ENCODE measurements around the gene GLCE.
"Not testable (repeated sequence)": the region's sequence is repeated elsewhere in the genome, so short reads cannot be mapped to it uniquely, and the experiment has no call there.

GLCE gene

DNA sequence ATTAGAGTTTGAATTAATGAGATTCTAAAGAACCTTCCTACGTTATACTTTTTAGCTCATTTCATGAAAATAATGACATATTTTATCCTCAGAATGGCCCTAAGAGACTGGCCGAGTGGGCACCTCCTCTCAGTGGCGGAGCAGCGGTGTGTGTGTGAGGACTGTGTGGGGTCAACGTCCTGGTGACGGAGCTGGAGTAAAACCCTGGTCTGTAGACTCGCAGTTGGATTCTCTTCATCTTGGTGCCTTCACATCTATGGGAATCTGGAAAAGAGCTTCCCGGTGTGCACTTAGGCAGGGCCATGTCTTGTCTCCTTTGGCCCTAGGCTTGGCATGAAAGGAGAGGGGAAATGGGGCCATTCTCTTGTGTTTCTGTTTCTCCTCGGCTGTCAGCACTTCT lies 116.9 kb downstream of the GLCE start:
- DNase-seq: no peak

GRCh38 chr15:69279636-69280035 lies 119.2 kb downstream of the GLCE start:
- no peak for DNase-seq

DNA sequence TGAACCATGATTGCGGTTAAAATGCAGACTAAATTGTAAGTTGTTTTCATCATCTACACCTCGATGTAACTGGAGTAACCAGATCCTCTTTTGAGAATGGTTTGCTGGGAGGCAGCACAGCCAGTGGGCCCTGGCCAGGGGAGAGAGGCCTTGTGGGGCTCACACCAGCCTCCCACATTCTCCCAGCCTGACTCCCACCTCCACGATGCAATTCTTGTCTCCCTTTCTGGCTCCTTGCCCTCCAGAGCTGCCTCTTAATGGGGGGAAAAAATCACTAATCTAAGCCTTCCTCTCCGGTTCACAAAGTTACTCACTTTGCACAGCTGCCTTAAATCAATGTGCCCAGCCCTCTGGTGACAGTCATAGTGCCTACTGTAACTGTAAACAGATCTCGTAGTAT lies 120.3 kb downstream of the GLCE start:
- DNase-seq: no peak

GRCh38 chr15:69282104-69282743 lies 121.8 kb downstream of the GLCE start:
- DNase-seq: no peak

DNA sequence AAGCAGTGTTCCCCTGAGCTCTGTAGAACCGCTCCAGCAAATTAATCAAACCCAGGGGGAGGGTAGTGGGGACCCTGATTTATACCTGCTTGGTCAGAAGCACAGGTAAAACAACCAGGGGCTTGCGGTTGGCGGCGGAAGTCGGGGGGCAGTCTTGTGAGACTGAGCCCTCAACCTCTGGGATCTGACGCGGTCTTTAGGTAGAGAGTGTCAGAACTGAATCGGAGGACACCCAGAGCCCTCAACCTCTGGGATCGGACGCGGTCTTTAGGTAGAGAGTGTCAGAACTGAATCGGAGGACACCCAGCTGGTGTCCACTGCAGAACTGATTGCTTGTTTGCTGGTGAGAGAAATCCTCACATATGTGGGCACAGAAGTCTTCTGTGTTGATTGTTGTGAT lies 125.4 kb downstream of the GLCE start:
- no peak for DNase-seq

- no peak for DNase-seq
Measured at GRCh38 chr15:69288011-69288410, 127.6 kb downstream of the GLCE start.

DNA sequence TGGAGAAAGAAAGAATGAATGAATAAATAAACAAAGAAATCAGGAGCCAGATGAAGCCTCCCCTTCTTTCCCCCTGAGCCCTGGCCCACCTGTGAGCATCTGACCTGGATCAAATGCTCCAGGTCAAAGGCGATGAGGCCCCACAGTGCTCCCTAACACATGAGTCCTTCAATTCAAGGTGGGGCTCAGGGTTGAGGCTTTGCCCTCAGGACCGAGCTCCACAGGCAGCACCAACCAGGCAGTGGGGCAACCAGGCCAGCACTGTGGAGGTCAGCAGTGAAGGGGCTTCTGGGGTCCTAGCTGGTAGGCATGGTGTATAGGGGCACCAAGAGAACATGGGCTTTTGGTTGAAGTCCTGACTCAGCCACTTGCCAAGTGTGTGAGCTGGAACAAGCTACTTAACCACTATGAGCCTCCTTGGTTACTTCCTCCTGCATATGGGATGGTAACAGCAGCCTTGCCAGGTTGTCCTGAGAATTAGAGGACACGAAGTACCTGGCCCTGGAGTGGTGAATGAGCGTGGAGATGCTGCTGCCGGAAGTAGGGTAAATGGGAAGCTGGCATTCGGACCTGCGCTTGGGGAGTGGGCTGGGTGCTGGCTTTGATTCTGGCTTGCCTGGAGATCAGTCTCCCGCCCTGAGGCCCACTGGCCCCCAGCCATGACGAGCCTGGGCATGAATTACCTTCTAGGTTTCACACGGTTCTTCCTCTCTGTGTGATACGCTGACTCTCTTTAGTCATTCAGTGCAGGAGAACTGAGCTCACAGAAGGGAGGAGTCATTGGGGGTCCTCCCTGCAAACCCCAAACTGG lies 128.3 kb downstream of the GLCE start:
- DNase-seq: no peak

DNA sequence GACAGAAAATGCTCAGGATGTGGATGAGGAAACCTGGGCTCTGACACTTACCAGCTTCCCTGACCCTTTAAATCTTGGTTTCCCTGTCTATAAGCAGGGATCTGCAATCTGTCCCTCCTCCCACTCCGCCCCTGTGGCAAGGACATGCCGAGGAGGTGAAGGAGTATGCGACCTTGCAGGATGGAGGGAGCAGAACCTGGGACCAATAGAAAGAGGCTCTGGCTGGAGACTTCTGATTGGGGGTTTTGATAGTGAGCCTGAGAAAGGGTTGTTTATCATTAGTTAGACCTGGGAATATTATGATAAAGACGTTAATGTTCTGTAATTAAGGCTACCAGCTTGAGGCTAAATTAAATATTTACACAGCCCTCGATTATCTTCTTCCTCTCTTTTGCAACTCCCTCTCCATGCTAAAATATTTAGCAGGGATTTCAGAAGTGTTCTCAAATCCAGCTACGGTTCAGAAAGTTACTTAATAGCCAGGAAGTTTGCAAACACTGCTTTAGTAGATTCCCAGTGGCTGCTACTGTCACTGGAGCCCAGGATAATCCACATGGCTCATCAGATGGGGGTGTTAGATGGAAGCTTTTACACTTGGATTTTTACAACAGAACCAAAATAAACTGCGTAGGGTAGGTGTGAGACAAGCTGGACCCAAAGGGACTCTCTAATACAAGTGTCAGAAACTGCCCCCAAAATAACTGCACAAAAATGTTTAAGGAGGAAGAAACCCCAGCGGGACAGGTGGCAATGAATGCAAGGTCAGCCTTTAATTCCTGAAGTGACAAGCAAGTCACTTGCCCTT lies 129.1 kb downstream of the GLCE start:
- DNase-seq: no peak

- no peak for DNase-seq
Measured at GRCh38 chr15:69290346-69291164, 130.1 kb downstream of the GLCE start.

- not testable (repeated sequence) for DNase-seq
Measured at GRCh38 chr15:69291651-69292050, 131.2 kb downstream of the GLCE start.

- no peak for DNase-seq
Measured at GRCh38 chr15:69292826-69293420, 132.5 kb downstream of the GLCE start.

- DNase-seq: no peak
Measured at GRCh38 chr15:69293741-69294615, 133.5 kb downstream of the GLCE start.

DNA sequence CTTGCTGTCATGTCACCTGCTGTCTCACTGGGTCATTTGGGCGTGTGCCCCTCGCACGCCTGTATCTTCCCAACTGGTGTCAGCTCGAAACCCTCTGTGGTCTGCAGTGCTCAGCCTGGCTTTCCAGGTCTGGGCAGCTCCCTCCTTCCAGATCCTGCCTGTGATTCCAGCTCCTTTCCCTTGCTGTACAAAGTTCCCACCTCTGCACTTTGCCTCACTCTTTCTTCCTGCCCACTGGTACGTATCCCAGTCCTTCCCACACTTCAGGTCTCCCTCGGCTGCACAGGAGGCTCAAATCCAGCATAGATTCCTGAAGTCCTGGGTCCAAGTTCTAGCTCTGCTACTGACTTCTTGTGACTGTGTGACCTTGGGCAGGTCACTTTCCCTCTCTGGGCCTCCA lies 136.2 kb downstream of the GLCE start:
- DNase-seq: no peak

GRCh38 chr15:69297642-69298353 lies 137.4 kb downstream of the GLCE start:
- no peak for DNase-seq

GRCh38 chr15:69298354-69298696 lies 137.9 kb downstream of the GLCE start:
- no peak for DNase-seq

DNA sequence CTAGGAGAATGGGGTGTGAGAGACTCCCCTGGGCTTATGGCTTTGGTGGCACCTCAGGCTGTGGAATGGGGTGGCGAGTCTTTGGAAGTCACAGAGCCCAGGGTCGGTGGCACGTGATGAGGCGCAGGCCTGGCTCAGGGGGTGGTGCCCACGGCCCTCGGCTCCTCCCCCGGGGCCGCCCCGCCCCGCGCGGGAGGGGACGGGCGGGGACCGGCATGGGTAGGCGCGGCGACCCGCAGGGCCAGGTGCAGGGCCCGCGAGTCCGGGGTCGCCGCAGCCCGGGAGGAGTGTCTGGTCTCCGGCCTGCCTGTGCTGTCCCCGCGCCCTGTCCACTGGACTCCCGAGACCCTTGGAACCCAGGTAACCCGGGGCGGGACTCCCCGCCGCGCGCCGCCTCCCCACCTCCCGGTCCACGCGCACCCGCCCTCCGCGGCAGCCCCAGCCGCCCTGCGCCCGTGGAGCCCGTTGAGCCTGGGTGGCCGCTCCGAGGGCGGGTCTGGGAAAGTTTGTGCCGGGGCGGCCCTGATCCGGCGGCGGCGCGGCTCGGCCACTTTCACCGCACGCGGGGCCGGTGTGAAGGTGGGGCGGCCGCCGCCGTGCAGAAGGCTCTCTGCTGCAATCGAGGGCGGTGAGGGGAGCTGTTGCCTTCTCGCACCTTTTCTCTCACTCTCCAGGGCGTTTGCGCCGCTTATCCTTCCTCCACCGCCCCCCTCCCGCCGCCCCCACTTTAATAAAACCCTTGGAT lies 138.4 kb downstream of the GLCE start, which contains the start of gene PAQR5:
PAQR5 (plus strand) TSS at position 216 of the 745 bp plus-strand sequence. CDS start 61,169 bp downstream, outside the sequence.
- no peak for DNase-seq

DNA sequence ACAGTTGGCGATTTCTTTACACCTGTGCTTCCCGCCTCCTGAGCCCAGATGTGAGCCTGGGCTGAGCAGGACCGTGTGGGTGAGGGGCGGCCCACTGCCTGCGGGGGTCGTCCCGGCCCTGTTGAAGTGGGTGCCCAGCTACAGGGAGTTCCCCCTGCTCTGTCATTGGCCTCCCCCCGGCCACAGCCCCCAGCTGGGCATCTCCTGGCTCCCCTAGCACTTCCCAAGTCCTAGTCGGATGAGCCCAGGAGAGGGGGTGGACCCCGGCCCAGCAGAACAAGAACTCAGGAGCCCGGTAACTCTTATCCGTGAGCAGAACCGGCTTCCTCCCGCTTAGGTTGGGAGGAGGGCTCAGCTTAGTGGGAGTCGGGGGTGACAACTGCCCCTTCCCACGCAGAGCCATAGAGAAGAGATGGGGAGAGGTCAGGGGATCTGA lies 139.0 kb downstream of the GLCE start:
- DNase-seq: no peak

- DNase-seq: no peak
Measured at GRCh38 chr15:69299943-69300588, 139.6 kb downstream of the GLCE start.

GRCh38 chr15:69301101-69301500 lies 140.7 kb downstream of the GLCE start:
- DNase-seq: not testable (repeated sequence)

All from right hindlimb (tissue), 1 donor.